ENCODE results near the gene NLK.
"Not testable (repeated sequence)": the region's sequence is repeated elsewhere in the genome, so short reads cannot be mapped to it uniquely, and the experiment has no call there.

DNA sequence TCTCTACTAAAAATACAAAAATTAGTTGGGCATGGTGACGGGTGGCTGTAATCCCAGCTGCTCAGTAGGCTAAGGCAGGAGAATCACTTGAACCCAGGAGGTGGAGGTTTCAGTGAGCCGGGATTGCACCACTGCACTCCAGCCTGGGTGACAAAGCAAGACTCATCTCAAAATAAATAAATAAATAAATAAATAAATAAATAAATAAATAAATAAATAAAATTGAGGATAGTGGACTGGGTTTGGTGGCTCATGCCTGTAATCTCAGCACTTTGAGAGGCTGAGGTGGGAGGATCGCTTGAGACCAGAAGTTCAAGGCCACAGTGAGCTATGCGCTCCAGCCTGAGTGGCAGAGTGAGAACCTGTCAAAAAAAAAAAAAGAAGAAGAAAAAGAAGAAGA lies 34.6 kb upstream of the NLK start:
- TF ChIP-seq POLR2A, CTCF, POLR2AphosphoS5 (IDR thresholded peaks at IDR 0.05): not testable (repeated sequence)

Data from upper lobe of left lung (tissue), 4 donors.